GM18907 (cell line): ENCODE results near the gene HHIP.
"Not testable (repeated sequence)": the region's sequence is repeated elsewhere in the genome, so short reads cannot be mapped to it uniquely, and the experiment has no call there.

Experiments
- ATAC-seq: cut with Tn5 transposase; IDR thresholded peaks from one replicate; pipeline ENCODE4 v1.9.1; 2021; ENCODE audit warnings: mild to moderate bottlenecking, moderate library complexity; ENCODE audit not compliant: unreplicated experiment

HHIP gene

GRCh38 chr4:144748814-144749555, 103.0 kb downstream of the HHIP start:
- ATAC-seq, result no peak

- no peak for ATAC-seq
Measured at GRCh38 chr4:144750348-144750747, 104.4 kb downstream of the HHIP start.

- no peak for ATAC-seq
Measured at GRCh38 chr4:144754562-144755410, 108.8 kb downstream of the HHIP start.

GRCh38 chr4:144757969-144758368, 112.0 kb downstream of the HHIP start:
- ATAC-seq, result no peak

GRCh38 chr4:144768809-144769208, 122.9 kb downstream of the HHIP start:
- not testable (repeated sequence) for ATAC-seq

GRCh38 chr4:144778364-144778763, 132.4 kb downstream of the HHIP start:
- ATAC-seq, result no peak

GRCh38 chr4:144782345-144782744, 136.4 kb downstream of the HHIP start:
- ATAC-seq, result no peak

- no peak for ATAC-seq
Measured at GRCh38 chr4:144785961-144786360, 140.0 kb downstream of the HHIP start.

GRCh38 chr4:144787365-144788258, 141.7 kb downstream of the HHIP start:
- ATAC-seq, result peak; percentile 84

- no peak for ATAC-seq
Measured at GRCh38 chr4:144788469-144788868, 142.5 kb downstream of the HHIP start.

- ATAC-seq, result not testable (repeated sequence)
Measured at GRCh38 chr4:144791933-144792332, 146.0 kb downstream of the HHIP start.
